Peyer's patch (tissue), 4 donors: ENCODE measurements around the gene DCTD.

Experiments used
- CTCF ChIP-seq, 6 experiments: fragments of 450-650 bp in 4 of 6; fragments of 200-600 bp in 2 of 6; sonication (generic) in 1 of 6; IDR thresholded peaks; one replicate each; pipeline ENCODE4 v1.5.1; 2017 to 2019; ENCODE audit warnings: antibody characterized with exemption in 6 of 6, mild to moderate bottlenecking in 3 of 6, moderate library complexity in 1 of 6
- POLR2A ChIP-seq, 2 donors: fragments of 450-650 bp; IDR thresholded peaks; one replicate each; pipeline ENCODE4 v1.5.1; 2017; ENCODE audit warnings: antibody characterized with exemption in 2 of 2, mild to moderate bottlenecking in 2 of 2, moderate library complexity in 2 of 2

GRCh38 chr4:182862141-182862875 is 54.9 kb downstream of the DCTD start:
- TF ChIP-seq CTCF (IDR thresholded peaks at IDR 0.05) (no peak), POLR2A (IDR thresholded peaks at IDR 0.05) (no peak)
